NCI-H524 treated with DMSO at 0.1 percent for 48 hours (cell line): ENCODE data around the gene SLC25A47.

Experiments used
- DNase-seq: peaks from one replicate; lab custom pipeline; 2025; lab: John Stamatoyannopoulos, UW

Gene SLC25A47

GRCh38 chr14:100346306-100347091 lies 23.4 kb downstream of the SLC25A47 start:
- DNase-seq, result no peak

- DNase-seq, result no peak
Measured at GRCh38 chr14:100348253-100348729, 25.2 kb downstream of the SLC25A47 start.

- DNase-seq, result no peak
Measured at GRCh38 chr14:100348784-100349685, 25.9 kb downstream of the SLC25A47 start.

- no peak for DNase-seq
Measured at GRCh38 chr14:100350276-100350926, 27.3 kb downstream of the SLC25A47 start.

- DNase-seq, result no peak
Measured at GRCh38 chr14:100350986-100351385, 27.8 kb downstream of the SLC25A47 start.

- no peak for DNase-seq
Measured at GRCh38 chr14:100358396-100358795, 35.3 kb downstream of the SLC25A47 start.

GRCh38 chr14:100359111-100359510 lies 36.0 kb downstream of the SLC25A47 start:
- no peak for DNase-seq

- no peak for DNase-seq
Measured at GRCh38 chr14:100359881-100360280, 36.7 kb downstream of the SLC25A47 start.

GRCh38 chr14:100361626-100362025 lies 38.5 kb downstream of the SLC25A47 start:
- no peak for DNase-seq

GRCh38 chr14:100362311-100362927 lies 39.3 kb downstream of the SLC25A47 start:
- DNase-seq, result no peak

- DNase-seq, result no peak
Measured at GRCh38 chr14:100363053-100363452, 39.9 kb downstream of the SLC25A47 start.

- no peak for DNase-seq
Measured at GRCh38 chr14:100364403-100364802, 41.3 kb downstream of the SLC25A47 start.

GRCh38 chr14:100365741-100366140 lies 42.6 kb downstream of the SLC25A47 start:
- no peak for DNase-seq

- DNase-seq, result no peak
Measured at GRCh38 chr14:100369019-100369418, 45.9 kb downstream of the SLC25A47 start.

- no peak for DNase-seq
Measured at GRCh38 chr14:100370003-100370402, 46.9 kb downstream of the SLC25A47 start.

GRCh38 chr14:100371773-100372172 lies 48.6 kb downstream of the SLC25A47 start:
- DNase-seq, result no peak

- DNase-seq, result no peak
Measured at GRCh38 chr14:100372357-100373048, 49.4 kb downstream of the SLC25A47 start.

GRCh38 chr14:100374270-100374669 lies 51.1 kb downstream of the SLC25A47 start:
- DNase-seq, result no peak

GRCh38 chr14:100374876-100375265 lies 51.7 kb downstream of the SLC25A47 start:
- DNase-seq, result no peak

GRCh38 chr14:100375266-100375962 lies 52.3 kb downstream of the SLC25A47 start:
- DNase-seq, result no peak
